Measurements from ENCODE around the gene PRKACB.
"Not testable (repeated sequence)": the region's sequence is repeated elsewhere in the genome, so short reads cannot be mapped to it uniquely, and the experiment has no call there.

Gene PRKACB

DNA sequence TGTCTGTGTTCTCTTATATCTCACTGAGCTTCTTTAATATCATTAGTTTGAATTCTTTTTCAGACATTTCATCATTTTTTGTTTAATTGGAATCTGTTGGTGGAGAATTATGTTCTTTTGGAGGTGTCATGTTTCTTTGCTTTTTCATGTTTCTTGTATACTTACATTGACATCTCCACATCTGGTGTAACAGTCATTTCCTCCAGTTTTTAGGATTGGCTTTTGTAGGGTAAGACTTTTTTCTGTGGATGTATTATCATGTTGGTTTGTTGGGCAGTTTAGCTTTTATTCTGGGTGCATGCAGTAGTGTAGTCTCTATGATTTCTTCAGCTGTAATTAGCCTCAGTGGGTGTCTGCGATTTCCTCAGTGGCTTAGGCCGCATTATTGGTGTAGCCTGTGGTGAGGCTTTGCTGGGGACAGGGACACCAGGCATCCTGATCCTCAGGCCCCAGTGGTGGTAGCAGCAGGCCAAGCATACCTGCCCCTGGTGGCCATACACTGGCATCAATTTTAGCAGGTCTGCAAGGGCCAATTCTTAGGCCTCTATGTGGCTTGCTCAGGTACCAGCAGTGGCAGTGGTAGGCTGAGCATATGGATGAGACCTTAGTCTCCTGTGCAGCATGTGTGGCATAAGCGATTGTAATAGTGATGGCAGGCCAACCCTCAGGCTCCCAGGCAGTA lies 79.8 kb downstream of the PRKACB start:
- DNase-seq (ENCODE audit: low spot score): no peak

- no peak for DNase-seq (ENCODE audit: low spot score)
These were observed 80.8 kb downstream of the PRKACB start for GRCh38 chr1:84224905-84225304.

DNA sequence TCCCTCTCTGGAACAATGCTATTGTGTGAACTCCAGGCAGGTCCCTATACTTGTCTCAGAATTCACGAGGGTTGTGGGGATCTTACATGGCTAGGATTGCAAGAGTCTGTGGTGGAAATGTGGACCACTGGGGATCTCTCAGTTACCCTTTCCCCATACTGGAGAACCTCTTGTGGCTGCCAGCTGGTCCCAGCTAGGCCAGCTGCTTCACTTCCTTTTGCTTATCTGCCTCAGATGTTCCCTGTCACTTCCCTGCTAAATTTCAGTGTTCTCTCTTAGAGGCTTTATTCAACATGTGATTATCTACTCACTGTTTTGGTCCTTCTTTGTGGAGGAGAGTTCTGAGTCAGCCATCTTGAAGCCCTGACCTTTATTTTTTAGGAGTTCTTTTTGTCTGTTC lies 81.6 kb downstream of the PRKACB start:
- no peak for DNase-seq (ENCODE audit: low spot score)

DNA sequence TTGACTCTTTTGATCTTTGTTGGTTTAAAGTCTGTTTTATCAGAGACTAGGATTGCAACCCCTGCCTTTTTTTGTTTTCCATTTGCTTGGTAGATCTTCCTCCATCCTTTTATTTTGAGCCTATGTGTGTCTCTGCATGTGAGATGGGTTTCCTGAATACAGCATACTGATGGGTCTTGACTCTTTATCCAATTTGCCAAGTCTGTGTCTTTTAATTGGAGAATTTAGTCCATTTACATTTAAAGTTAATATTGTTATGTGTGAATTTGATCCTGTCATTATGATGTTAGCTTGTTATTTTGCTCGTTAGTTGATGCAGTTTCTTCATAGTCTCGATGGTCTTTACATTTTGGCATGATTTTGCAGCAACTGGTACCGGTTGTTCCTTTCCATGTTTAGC lies 88.6 kb downstream of the PRKACB start:
- DNase-seq (ENCODE audit: low spot score): not testable (repeated sequence)

DNA sequence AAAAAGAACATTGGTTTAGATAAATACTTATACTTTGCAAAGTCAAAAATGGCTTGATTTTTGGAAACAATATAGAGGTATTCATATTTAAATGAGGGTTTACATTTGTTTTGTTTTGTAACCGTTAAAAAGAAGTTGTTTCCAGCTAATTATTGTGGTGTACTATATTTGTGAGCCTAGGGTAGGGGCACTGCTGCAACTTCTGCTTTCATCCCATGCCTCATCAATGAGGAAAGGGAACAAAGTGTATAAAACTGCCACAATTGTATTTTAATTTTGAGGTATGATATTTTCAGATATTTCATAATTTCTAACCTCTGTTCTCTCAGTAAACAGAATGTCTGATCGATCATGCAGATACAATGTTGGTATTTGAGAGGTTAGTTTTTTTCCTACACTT lies 92.2 kb downstream of the PRKACB start:
- DNase-seq (ENCODE audit: low spot score): no peak

- no peak for DNase-seq (ENCODE audit: low spot score)
These were observed 98.6 kb downstream of the PRKACB start for GRCh38 chr1:84242641-84243040.

GRCh38 chr1:84245563-84245962 lies 101.5 kb downstream of the PRKACB start:
- no peak for DNase-seq (ENCODE audit: low spot score)

DNA sequence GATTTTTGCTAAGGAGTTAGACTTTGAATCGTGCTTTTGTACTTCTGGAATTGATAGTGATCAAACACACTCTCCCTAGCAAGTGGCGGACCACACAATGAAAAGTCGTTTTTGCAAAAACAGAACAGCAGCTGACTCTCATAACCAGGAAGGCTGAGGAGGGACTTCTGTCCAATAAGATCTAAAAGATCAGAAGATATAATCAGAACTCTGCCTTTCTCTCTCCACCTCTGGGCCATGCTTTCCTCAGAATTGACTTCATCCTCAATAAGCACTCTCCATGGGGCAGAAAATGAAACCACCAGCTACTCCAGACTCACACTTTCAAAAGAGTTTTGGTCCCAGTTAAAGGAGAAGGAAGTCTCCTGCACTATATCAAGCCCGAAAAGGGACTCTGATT lies 102.1 kb downstream of the PRKACB start:
- no peak for DNase-seq (ENCODE audit: low spot score)

DNA sequence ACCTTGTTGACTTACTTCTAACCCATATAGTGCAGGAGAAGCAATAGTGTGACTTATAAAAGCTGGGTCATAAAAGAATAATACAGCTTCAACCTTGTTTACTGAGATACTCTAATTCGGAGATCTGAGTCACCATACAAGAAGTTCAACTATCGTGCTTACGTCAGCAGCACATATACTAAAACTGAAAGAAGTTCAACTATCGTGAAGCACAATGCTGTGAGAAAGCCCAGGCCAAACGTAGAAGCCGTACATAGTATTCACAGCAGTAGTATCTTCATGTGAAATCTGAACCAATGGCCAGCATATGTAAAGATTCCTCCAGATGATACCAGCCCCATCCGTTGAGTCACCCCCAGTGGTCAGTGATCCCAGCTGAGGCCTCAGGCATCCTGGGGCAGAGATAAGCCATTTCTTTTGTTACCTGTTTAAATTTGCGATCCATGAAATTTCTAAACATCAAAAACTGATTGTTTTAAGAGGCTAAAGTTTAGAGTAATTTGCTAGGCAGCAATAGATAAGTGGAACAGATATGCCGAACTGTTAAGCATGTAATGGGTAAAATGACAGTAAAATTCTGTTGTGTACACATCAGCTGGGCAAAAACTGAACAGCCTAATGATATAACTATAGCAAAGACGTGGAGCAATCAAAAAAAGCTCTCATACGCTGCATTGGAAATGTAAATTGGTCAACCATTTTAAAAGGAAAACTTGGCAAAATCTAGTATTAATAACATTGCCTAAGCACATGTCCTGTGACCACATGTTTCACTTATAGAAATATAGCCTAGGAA lies 103.6 kb downstream of the PRKACB start:
- DNase-seq (ENCODE audit: low spot score): no peak

- no peak for DNase-seq (ENCODE audit: low spot score)
These were observed 106.6 kb downstream of the PRKACB start for GRCh38 chr1:84250668-84251067.

DNA sequence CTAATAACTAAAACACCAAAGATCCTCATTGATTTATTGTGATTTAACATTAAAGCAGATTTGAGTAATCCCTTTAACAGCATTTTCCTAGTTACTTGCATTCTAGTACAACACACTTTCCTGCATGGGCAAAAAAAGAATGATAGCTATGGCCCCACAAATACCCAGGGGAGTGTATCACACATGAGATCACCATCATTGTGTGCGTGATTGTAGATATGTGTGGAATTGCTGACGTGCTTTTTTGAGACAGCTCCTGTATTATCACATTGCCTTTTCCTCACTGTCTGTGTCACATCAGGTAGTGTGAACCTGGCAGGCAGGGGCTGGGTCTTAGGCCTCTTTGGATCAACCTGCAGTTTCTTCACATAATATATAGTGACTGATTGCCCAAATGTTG lies 109.0 kb downstream of the PRKACB start:
- no peak for DNase-seq (ENCODE audit: low spot score)

DNA sequence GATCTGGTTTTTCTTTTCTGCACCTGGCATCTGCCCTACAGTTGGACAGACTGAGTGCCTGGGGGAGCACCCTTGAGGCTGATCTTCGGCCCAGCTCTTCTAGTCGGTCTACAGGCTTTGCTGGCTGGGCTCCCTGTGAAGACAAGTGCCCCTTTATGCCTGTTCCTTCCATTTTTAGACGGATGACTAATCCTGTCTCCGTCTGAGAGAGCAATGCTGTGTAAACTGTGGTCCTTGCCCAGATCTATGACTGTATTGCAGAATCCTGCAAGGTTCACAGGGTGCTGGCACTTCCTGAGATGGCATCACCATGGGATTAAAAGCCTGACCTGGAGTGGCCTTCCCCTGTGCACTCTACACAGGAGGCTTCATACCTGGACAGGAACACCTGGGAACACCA lies 109.8 kb downstream of the PRKACB start:
- DNase-seq (ENCODE audit: low spot score): no peak

GRCh38 chr1:84254703-84255238 lies 110.7 kb downstream of the PRKACB start:
- DNase-seq (ENCODE audit: low spot score): no peak

- DNase-seq (ENCODE audit: low spot score): no peak
These were observed 111.5 kb downstream of the PRKACB start for GRCh38 chr1:84255582-84255981.

GRCh38 chr1:84257617-84258016 lies 113.5 kb downstream of the PRKACB start:
- DNase-seq (ENCODE audit: low spot score): no peak

DNA sequence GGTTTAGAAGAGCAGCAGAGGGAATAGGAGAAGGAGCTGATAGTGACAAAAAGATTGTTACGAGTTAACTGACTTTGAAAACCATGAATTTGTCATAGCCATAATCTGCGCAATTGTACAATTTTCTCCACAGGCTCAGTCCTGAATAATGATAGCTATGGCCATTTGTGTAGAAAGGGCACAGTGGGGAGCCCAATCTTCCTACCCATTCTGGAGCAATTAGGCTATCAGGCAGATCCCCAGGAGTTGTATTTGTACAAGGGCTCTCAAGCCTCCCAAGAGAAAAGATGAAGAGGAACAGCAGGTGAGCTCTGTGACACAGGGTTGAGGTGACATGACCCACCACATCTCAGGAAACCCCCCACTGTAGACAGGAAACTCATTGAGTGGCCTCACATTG lies 115.3 kb downstream of the PRKACB start:
- DNase-seq (ENCODE audit: low spot score): no peak

DNA sequence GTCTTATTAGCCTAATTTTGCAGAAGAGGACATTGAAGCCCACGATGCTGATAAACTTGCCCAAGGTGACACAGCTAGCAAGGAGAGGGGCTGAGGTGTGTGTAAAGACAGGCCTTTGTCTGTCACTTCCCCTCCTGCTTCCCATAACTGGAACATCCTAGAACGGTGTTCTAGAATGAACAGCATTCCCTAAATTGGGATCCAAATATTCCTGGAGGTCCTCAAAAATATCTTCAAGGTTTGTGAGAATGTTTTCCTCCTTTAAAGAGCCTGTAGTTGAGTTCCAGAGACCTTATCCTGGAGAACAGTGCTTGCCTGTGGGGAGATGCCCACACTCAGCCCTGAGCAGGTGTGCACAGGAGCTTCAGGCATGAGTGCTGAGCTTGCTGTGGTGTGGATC lies 115.9 kb downstream of the PRKACB start:
- DNase-seq (ENCODE audit: low spot score): no peak

DNA sequence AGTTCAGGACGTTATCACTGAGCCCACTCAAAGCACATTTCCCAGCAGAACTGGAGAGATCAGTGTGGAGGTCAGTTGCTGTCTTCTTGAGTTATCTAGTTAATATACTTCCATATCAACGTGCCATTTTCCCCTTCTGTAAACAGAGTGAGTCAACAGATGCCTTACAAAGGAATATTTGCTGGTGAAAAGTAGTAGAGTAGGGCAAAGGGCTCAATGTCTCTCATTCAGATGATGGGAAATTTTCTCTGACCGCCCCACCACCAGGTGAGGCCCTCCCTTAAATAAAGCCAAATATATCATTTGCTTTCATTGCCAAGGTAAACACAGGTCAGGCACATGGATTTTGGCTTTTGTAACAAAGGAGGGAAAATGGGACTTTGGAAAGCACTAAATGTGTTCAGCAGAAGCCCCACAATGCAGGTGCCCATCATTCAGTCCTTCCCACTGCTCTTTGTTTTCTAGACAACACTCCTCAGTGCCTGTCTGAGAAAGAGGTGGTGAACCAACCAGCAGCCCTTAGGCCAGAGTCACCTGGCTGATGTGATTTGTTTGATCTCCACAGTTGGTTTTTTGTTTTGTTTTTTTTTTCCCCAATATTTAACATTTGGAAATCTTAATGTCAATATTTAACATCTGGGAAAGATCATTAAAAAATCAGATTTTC lies 116.9 kb downstream of the PRKACB start:
- DNase-seq (ENCODE audit: low spot score): no peak

GRCh38 chr1:84264961-84265360 lies 120.9 kb downstream of the PRKACB start:
- DNase-seq (ENCODE audit: low spot score): no peak

- DNase-seq (ENCODE audit: low spot score): no peak
These were observed 121.8 kb downstream of the PRKACB start for GRCh38 chr1:84265867-84266266.

- no peak for DNase-seq (ENCODE audit: low spot score)
These were observed 122.7 kb downstream of the PRKACB start for GRCh38 chr1:84266748-84267147.

- DNase-seq (ENCODE audit: low spot score): no peak
These were observed 123.4 kb downstream of the PRKACB start for GRCh38 chr1:84267476-84267875.

- no peak for DNase-seq (ENCODE audit: low spot score)
These were observed 124.3 kb downstream of the PRKACB start for GRCh38 chr1:84268346-84268745.

Data from CD4-positive, alpha-beta T cell treated with Interleukin-6 at 100 ng/mL for 8 hours (primary cell).